Common myeloid progenitor, CD34-positive (primary cell): ENCODE data around the gene SERINC5.
A peak's percentile ranks its signal among the peaks of the same experiment; 100 is the strongest.

Experiments
- CTCF ChIA-PET: fragments of 350-600 bp; sonication (Branson Sonifier 250); formaldehyde crosslinking; loops from one replicate; lab custom pipeline; 2021; ENCODE audit warnings: antibody characterized with exemption; lab: Charles Lee
- POLR2A ChIA-PET: fragments of 350-600 bp; sonication (Branson Sonifier 250); formaldehyde crosslinking; loops from one replicate; lab custom pipeline; 2021; ENCODE audit warnings: antibody characterized with exemption; lab: Charles Lee
- DNase-seq, 3 donors: peaks; one replicate each; pipeline versions ENCODE4 v3.0.0 to v3.0.0-alpha.2; 2013
- H3K27ac ChIP-seq, 2 experiments: 1 replicate in 1 of 2; 2 replicates in 1 of 2; pipeline ENCODE4 v1.7.0; 2013; ENCODE audit warnings: inconsistent platforms in 2 of 2, low read length in 2 of 2, mild to moderate bottlenecking in 2 of 2, low read depth in 1 of 2, moderate library complexity in 1 of 2; ENCODE audit not compliant: severe bottlenecking in 2 of 2, insufficient read depth in 1 of 2, poor library complexity in 1 of 2
- H3K27me3 ChIP-seq, 5 experiments: replicated peaks in 2 of 5; 1 replicate in 3 of 5; 2 replicates in 2 of 5; pipeline versions ENCODE4 v1.6.1 to v1.7.0; 2013; ENCODE audit warnings: low read length in 4 of 5, mild to moderate bottlenecking in 2 of 5, moderate library complexity in 2 of 5, inconsistent platforms in 1 of 5; ENCODE audit not compliant: insufficient read depth in 5 of 5, control insufficient read depth in 4 of 5
- H3K36me3 ChIP-seq, 4 experiments: 1 replicate in 2 of 4; 2 replicates in 2 of 4; pipeline versions ENCODE4 v1.6.1 to v1.7.0; 2013; ENCODE audit warnings: low read length in 3 of 4, control low read depth in 1 of 4, mild to moderate bottlenecking in 1 of 4; ENCODE audit not compliant: control insufficient read depth in 4 of 4, insufficient read depth in 4 of 4
- H3K4me1 ChIP-seq, 4 experiments: 1 replicate in 3 of 4; 2 replicates in 1 of 4; pipeline versions ENCODE4 v1.6.1 to v1.7.1; 2013; ENCODE audit warnings: low read length in 3 of 4, mild to moderate bottlenecking in 3 of 4, control low read depth in 1 of 4, inconsistent platforms in 1 of 4, moderate library complexity in 1 of 4; ENCODE audit not compliant: control insufficient read depth in 4 of 4, insufficient read depth in 4 of 4; ENCODE audit errors: control extremely low read depth in 1 of 4
- H3K4me3 ChIP-seq, 7 experiments: 1 replicate in 4 of 7; 2 replicates in 3 of 7; pipeline versions ENCODE4 v1.5.1 to v1.7.0; 2013; ENCODE audit warnings: mild to moderate bottlenecking in 7 of 7, low read length in 6 of 7, moderate library complexity in 6 of 7, inconsistent platforms in 2 of 7, low read depth in 2 of 7, control low read depth in 1 of 7; ENCODE audit not compliant: insufficient read depth in 4 of 7, control insufficient read depth in 1 of 7; ENCODE audit errors: extremely low read depth in 1 of 7
- H3K9me3 ChIP-seq, 5 experiments: 1 replicate in 4 of 5; 2 replicates in 1 of 5; pipeline versions ENCODE4 v1.6.1 to v1.7.1; 2013; ENCODE audit warnings: low read length in 4 of 5, mild to moderate bottlenecking in 2 of 5, inconsistent platforms in 1 of 5, low read depth in 1 of 5, moderate library complexity in 1 of 5; ENCODE audit not compliant: control insufficient read depth in 4 of 5, insufficient read depth in 2 of 5; ENCODE audit errors: control extremely low read depth in 1 of 5
- WGBS: methylation state at CpG from one replicate; pipeline ENCODE4 v1.1.5; 2013; ENCODE audit not compliant: insufficient coverage; 5-methylcytosine and 5-hydroxymethylcytosine counted together

SERINC5 gene

DNA sequence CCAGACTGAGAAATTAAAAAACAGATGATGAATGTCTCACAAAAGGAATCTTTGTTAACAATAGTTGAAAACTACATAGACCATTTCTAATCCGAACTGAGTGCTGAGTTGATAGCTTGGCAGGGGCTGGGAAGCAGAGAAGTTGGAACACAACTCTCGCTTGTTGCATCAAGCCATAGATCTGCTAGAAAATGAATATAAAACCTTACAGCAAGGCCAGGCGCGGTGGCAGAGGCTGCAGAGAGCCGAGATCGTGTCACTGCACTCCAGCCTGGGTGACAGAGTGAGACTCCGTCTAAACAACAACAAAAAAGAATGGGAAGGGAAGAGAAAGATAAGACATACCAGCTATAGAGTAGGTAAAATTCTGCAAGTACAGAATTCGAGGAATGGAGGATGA is 35.9 kb upstream of the SERINC5 start:
- Histone ChIP-seq H3K4me1 (no peaks in the 10 kb centered on the region), H3K4me3 (no peak overlapping the region), H3K36me3 (no peaks in the 10 kb centered on the region), H3K27ac (no peak overlapping the region), H3K9me3 (no peaks in the 10 kb centered on the region), H3K27me3 (no peaks in the 10 kb centered on the region)
- WGBS: 98% methylated on average over 8 of the region's 8 CpGs
- CTCF ChIA-PET: interaction anchor here (1.0 kb wide), 1 partner anchor 208 kb away, joined by 4 read pairs; no protein-coding TSS in a partner anchor
- DNase-seq: no peak
- POLR2A ChIA-PET: no interaction called here

DNA sequence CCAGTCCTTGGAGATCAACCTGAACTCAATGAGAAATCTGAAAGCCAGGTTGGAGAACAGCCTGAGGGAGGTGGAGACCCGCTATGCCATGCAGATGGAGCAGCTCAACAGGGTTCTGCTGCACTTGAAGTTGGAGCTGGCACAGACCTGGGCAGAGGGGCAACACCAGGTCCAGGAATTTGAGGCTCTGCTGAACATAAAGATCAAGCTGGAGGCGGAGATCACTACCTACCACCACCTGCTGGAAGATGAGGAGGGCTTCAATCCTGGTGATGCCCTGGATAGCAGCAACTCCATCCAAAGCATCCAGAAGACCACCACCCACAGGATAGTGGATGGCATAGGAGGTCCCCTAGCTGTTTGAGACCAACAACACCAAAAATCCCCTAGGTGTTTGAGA is 33.5 kb upstream of the SERINC5 start:
- CTCF ChIA-PET: interaction anchor here (0.8 to 1.9 kb wide), 2 partner anchors 14 to 17 kb away, joined by 3 to 7 read pairs; no protein-coding TSS in a partner anchor
- no peaks in the 10 kb centered on the region for H3K27me3 ChIP-seq
- DNase-seq: no peak
- no peaks in the 10 kb centered on the region for H3K9me3 ChIP-seq
- no peak overlapping the region for H3K4me3 ChIP-seq
- WGBS: 100% methylated on average over 2 of the region's 2 CpGs
- H3K27ac ChIP-seq: no peak overlapping the region
- no peaks in the 10 kb centered on the region for H3K36me3 ChIP-seq
- POLR2A ChIA-PET: interaction anchor here (0.6 kb wide), 1 partner anchor 32 kb away, joined by 3 read pairs; no protein-coding TSS in a partner anchor
- H3K4me1 ChIP-seq: peaks cover 0 to 4% (median 0%) of the 10 kb centered on the region in 4 experiments

DNA sequence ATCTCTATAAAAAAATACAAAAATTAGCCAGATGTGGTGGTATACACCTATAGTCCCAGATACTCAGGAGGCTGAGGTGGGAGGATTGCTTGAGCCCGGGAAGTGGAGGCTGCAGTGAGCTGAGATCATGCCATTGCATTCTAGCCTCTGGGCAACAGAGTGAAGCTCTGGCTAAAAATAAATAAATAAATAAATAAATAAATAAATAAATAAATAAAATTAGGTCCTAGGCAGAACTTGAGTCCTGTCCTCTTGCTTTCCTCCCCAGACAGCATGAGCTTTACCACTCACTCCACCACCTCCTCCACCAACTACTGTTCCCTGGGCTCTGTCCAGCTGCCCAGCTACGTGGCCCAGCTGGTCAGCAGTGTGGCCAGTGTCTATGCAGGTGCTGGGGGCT is 32.3 kb upstream of the SERINC5 start:
- ChIA-PET CTCF (interaction anchor here (1.9 kb wide), 1 partner anchor 18 kb away, joined by 7 read pairs; no protein-coding TSS in a partner anchor), POLR2A (no interaction called here)
- no peaks in the 10 kb centered on the region for H3K27me3 ChIP-seq
- no peaks in the 10 kb centered on the region for H3K36me3 ChIP-seq
- no peaks in the 10 kb centered on the region for H3K9me3 ChIP-seq
- H3K4me1 ChIP-seq: peaks cover 0 to 4% (median 0%) of the 10 kb centered on the region in 4 experiments
- no peak overlapping the region for H3K27ac ChIP-seq
- no peak overlapping the region for H3K4me3 ChIP-seq
- WGBS: 100% methylated on average over 1 of the region's 2 CpGs
- DNase-seq: no peak

DNA sequence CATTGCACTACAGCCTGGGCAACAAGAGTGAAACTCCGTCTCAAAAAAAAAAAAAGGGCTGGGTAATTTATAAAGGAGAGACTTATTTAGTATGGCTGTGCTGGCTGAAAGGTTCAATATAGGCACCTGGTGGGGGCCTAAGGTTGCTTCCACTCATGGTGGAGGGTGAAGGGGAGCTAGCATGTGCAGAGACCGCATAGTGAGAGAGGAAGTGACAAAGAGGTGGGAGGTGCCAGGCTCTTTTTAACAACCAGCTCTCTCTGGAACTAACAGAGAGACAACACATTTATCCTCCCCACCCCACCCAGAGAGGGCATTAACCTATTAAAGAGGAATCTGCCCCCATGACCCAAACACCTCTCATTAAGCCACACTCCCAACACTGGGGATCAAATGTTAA is 28.9 kb upstream of the SERINC5 start:
- Histone ChIP-seq H3K4me3 (no peak overlapping the region), H3K36me3 (no peaks in the 10 kb centered on the region), H3K4me1 (peaks cover 0 to 4% (median 0%) of the 10 kb centered on the region in 4 experiments), H3K9me3 (no peaks in the 10 kb centered on the region), H3K27me3 (no peaks in the 10 kb centered on the region), H3K27ac (no peak overlapping the region)
- DNase-seq: peak in 2 of 3 donors; percentile 20 to 28
- WGBS: 100% methylated on average over 1 of the region's 2 CpGs
- CTCF ChIA-PET: interaction anchor here (2.0 kb wide), 1 partner anchor 193 kb away, joined by 10 read pairs; no protein-coding TSS in a partner anchor
- POLR2A ChIA-PET: no interaction called here

DNA sequence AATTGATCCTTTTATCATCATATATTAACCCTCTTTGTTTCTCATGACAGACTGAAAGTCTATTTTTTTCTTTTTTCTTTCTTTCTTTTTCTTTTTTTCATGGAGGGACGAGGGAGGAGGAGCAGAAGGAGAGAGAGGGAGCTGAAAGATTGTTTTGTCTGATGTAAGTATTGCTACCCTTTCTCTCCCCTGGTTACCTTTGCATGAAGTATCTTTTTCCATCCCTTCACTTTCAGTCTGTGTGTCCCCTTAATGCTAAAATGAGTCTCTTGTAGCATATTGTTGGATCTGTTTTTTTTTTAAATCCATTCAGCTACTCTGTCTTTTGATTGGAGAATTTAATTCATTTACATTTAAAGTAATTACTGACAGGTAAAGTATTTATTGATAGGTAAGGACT is 27.5 kb upstream of the SERINC5 start:
- Histone ChIP-seq H3K9me3 (no peaks in the 10 kb centered on the region), H3K27ac (no peak overlapping the region), H3K36me3 (no peaks in the 10 kb centered on the region), H3K27me3 (no peaks in the 10 kb centered on the region), H3K4me3 (no peak overlapping the region), H3K4me1 (peaks cover 0 to 4% (median 0%) of the 10 kb centered on the region in 4 experiments)
- CTCF ChIA-PET: no interaction called here
- WGBS: no CpG with 5 or more reads among the region's 1 CpG
- POLR2A ChIA-PET: no interaction called here
- no peak for DNase-seq

DNA sequence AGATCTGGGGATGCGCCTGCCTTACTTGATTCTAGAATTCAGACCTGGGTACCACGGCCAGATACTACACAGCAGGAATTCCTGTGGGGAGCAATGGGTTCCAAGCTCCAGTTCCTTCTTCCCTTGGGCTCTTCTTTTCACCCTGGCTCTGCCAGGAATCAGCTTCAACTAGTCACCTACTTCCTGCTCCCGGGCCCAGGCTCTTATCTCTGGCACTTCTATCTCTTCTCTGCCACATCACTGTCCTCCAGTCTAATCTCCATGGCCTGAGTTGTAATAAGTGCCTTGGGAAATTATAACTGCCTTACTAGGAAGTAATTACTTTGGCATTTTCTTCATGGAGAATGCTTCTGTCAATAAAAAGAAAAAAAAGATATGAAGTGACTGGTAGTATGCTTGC is 26.2 kb upstream of the SERINC5 start:
- no peaks in the 10 kb centered on the region for H3K27me3 ChIP-seq
- no peak overlapping the region for H3K27ac ChIP-seq
- no peak for DNase-seq
- WGBS: 71% methylated on average over 2 of the region's 3 CpGs
- no peaks in the 10 kb centered on the region for H3K9me3 ChIP-seq
- POLR2A ChIA-PET: no interaction called here
- CTCF ChIA-PET: interaction anchor here (0.6 to 0.9 kb wide), 3 partner anchors 183 to 197 kb away, joined by 3 to 4 read pairs (median 3); no protein-coding TSS in a partner anchor
- H3K36me3 ChIP-seq: no peaks in the 10 kb centered on the region
- peaks cover 0 to 4% (median 0%) of the 10 kb centered on the region in 4 experiments for H3K4me1 ChIP-seq
- no peak overlapping the region for H3K4me3 ChIP-seq

DNA sequence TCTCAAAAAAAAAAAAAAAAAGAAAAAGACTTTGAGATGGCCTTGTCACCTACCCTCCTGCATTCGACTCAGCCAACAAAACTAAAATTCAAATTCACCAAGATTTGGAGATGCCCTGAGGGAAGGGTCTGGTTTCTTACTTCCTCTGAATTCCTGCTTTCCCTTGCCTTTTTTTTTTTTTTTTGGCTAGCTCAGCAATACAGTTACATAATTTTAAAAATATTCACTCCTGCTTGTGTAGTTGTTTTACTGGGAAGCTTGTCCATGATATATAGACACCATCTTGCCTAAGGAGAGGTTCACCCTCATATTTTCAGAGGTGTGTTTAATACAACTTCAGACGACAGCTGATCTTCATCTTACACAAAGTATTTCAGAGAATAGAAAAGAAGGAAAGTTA is 21.3 kb upstream of the SERINC5 start:
- H3K9me3 ChIP-seq: no peaks in the 10 kb centered on the region
- POLR2A ChIA-PET: no interaction called here
- H3K36me3 ChIP-seq: no peaks in the 10 kb centered on the region
- DNase-seq: no peak
- no peaks in the 10 kb centered on the region for H3K27me3 ChIP-seq
- H3K27ac ChIP-seq: no peak overlapping the region
- H3K4me1 ChIP-seq: no peaks in the 10 kb centered on the region
- CTCF ChIA-PET: interaction anchor here (9.1 kb wide), 1 partner anchor 184 kb away, joined by 110 read pairs; no protein-coding TSS in a partner anchor
- WGBS: no CpG with 5 or more reads among the region's 2 CpGs
- H3K4me3 ChIP-seq: no peak overlapping the region
